ENCODE measurements around the gene RTN4. TPM values are rescaled to one million over a fixed set of nuclear protein-coding genes. Genes with fewer than 3 reads are reported as not detected.

RTN4 gene
- total and polyA plus RNA-seq, 2 of the 4 experiments (the other 2 are of a cell fraction): 77.8 to 588 TPM

DNA sequence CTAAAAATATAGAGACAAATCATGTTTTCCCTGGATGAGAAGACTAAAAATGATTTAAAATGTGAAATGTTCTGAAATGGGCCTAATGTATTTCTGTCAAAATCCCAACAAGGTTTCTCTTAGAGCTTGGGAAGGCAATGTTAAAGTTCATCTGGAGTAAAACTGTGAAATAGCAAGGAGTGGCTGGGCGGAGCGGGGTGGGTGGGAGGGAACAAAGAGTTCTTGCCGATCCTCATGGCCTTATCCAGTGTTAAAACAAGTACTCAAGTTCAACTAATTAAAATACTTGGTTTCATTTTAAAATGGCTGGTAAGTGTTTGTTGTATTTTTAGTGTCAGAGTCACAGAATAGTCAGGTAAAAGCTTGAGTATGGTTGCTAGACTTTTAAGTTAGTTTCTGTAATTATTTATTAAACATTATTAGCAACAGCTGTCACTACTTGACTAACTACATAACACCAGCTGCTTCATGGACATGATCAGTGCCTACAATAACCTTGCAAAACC lies 87.3 kb downstream of the RTN4 start:
- H3K9me3 ChIP-seq (ENCODE audit: control insufficient read depth, insufficient read depth, low read length): no peaks in the 10 kb centered on the region
- no peak for TF ChIP-seq CEBPB (IDR thresholded peaks at IDR 0.05; ENCODE audit: low read depth, low read length)
- TF ChIP-seq BHLHE40 (IDR thresholded peaks at IDR 0.05; ENCODE audit: low read depth, low read length): no peak
- TF ChIP-seq, protein P1, sequence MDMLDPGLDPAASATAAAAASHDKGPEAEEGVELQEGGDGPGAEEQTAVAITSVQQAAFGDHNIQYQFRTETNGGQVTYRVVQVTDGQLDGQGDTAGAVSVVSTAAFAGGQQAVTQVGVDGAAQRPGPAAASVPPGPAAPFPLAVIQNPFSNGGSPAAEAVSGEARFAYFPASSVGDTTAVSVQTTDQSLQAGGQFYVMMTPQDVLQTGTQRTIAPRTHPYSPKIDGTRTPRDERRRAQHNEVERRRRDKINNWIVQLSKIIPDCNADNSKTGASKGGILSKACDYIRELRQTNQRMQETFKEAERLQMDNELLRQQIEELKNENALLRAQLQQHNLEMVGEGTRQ (IDR thresholded peaks at IDR 0.05; ENCODE audit: low read depth, low read length): no peak
- no peak for TF ChIP-seq POLR2A (IDR thresholded peaks at IDR 0.05; ENCODE audit: low read depth, low read length)
- TF ChIP-seq MXI1 (IDR thresholded peaks at IDR 0.05; ENCODE audit: borderline replicate concordance, low read depth, low read length): no peak
- dilution Hi-C loops (cut with HindIII; ENCODE audit: low sequenced_read_pairs, unreplicated experiment): no loop called here
- H2AK9ac ChIP-seq (replicated peaks; ENCODE audit: low read depth, low read length, poor library complexity): no peak overlapping the region
- H4K20me1 ChIP-seq (ENCODE audit: insufficient read depth, low read length): peaks cover 21% of the 10 kb centered on the region
- peaks cover 7 to 34% of the 10 kb centered on the region in 2 experiments for H3K79me1 ChIP-seq (ENCODE audit: low read depth in 1 of 2, low read length in 2 of 2)
- in situ Hi-C loops (cut with MboI; ENCODE audit: low sequenced_read_pairs): no loop called here
- no peak overlapping the region for H4K91ac ChIP-seq (ENCODE audit: insufficient read depth, low read depth, low read length)
- H3K27me3 ChIP-seq (ENCODE audit: control insufficient read depth, insufficient read depth, low read length): no peaks in the 10 kb centered on the region
- no peak overlapping the region for H3K14ac ChIP-seq (replicated peaks; ENCODE audit: low read depth, low read length)
- H3K9ac ChIP-seq (ENCODE audit: low read depth, low read length): no peak overlapping the region
- ATAC-seq (ENCODE audit: low read depth): no peak
- no peak overlapping the region for H2AK5ac ChIP-seq (ENCODE audit: low read depth, low read length)
- no peak overlapping the region for H3K18ac ChIP-seq (ENCODE audit: low read depth, low read length)
- no peak overlapping the region for H2BK15ac ChIP-seq (ENCODE audit: low read depth, low read length)
- peaks cover 4% of the 10 kb centered on the region for H3K36me3 ChIP-seq (ENCODE audit: control insufficient read depth, insufficient read depth, low read length)
- no peak overlapping the region for H2AFZ ChIP-seq (replicated peaks; ENCODE audit: low read length, poor library complexity)
- intact Hi-C loops (cut with micrococcal nuclease): no loop called here
- H3K23ac ChIP-seq (ENCODE audit: low read depth, low read length): no peak overlapping the region
- no peak overlapping the region for H2BK5ac ChIP-seq (ENCODE audit: low read depth, low read length, poor library complexity, severe bottlenecking)
- no peak overlapping the region for H4K8ac ChIP-seq (ENCODE audit: low read depth in 2 of 2, low read length in 2 of 2)
- no peaks in the 10 kb centered on the region for H3K4me1 ChIP-seq (ENCODE audit: control insufficient read depth, insufficient read depth, low read length)
- DNase-seq: no peak
- no peak overlapping the region for H2BK20ac ChIP-seq (ENCODE audit: low read depth, low read length)
- ChIA-PET CTCF (interaction anchor here (0.8 kb wide), 1 partner anchor 63 kb away, joined by 4 read pairs; no protein-coding TSS in a partner anchor), POLR2A (ENCODE audit: unreplicated experiment) (no interaction called here)
- whole genome bisulfite sequencing, 2 experiments (ENCODE audit: extremely low coverage in 2 of 2, insufficient read length in 1 of 2): no CpG with 5 or more reads among the region's 3 CpGs
- H3K9me1 ChIP-seq (ENCODE audit: insufficient read depth, low read length): peaks cover 18% of the 10 kb centered on the region
- no peak overlapping the region for H2BK120ac ChIP-seq (ENCODE audit: low read depth, low read length)
- no peak overlapping the region for H3K4me3 ChIP-seq (ENCODE audit: insufficient read depth, low read depth, low read length)
- H3K4me2 ChIP-seq (ENCODE audit: low read depth, low read length): no peak overlapping the region
- H3K4ac ChIP-seq (ENCODE audit: low read depth, low read length): no peak overlapping the region
- no peak overlapping the region for H4K5ac ChIP-seq (ENCODE audit: low read depth, low read length)
- H3K56ac ChIP-seq (ENCODE audit: extremely low read depth, insufficient read depth, low read length): no peak overlapping the region
- no peak overlapping the region for H3K27ac ChIP-seq (ENCODE audit: insufficient read depth, low read length)
- BruUV-seq (replicated peaks): no TSS peak
